K562 (cell line): Measurements from ENCODE around the gene LTO1. TPM values are rescaled to one million over a fixed set of nuclear protein-coding genes. Genes with fewer than 3 reads are reported as not detected.
A peak's percentile ranks its signal among the peaks of the same experiment; 100 is the strongest.

Experiments
- ATAC-seq: fragments of 200-7000 bp; cut with Tn5 transposase; 3 replicates; pipeline ENCODE4 v1.9.1; 2020; ENCODE audit warnings: moderate library complexity
- BruUV-seq: library from RNA; stranded (reverse); fragments of 400-500 nt; replicated peaks from 2 replicates; lab custom pipeline; 2021; lab: Mats Ljungman, UMichigan
- CTCF ChIA-PET: fragments of 300-600 bp; formaldehyde crosslinking; extraction: SDS; loops from one replicate; lab custom pipeline; 2021; ENCODE audit warnings: low intra/inter-chr PET ratio; lab: Yijun Ruan, JAX
- POLR2A ChIA-PET: fragments of 300-600, 350-650 bp; sonication (Branson Sonifier 250); formaldehyde crosslinking; extraction: SDS; loops from one replicate; lab custom pipeline; 2021; ENCODE audit warnings: antibody characterized with exemption, inconsistent platforms; lab: Yijun Ruan, JAX
- DNase-seq, 4 experiments: peaks; one replicate each; pipeline versions ENCODE4 v3.0.0 to v3.0.0-alpha.2; 2011 to 2018; ENCODE audit warnings: low spot score in 3 of 4, mixed read lengths in 3 of 4; ENCODE audit errors: extremely low read depth in 1 of 4
- FAIRE-seq: peaks from 2 replicates; lab custom pipeline; 2011; peaks lifted over from hg19 to GRCh38; lab: Jason Lieb, UNC
- H2AFZ ChIP-seq: 2 replicates; pipeline ENCODE4 v1.6.0; 2011; ENCODE audit warnings: low read depth, low read length, control low read depth, inconsistent platforms
- H3K27ac ChIP-seq: fragments of 200-600 bp; 3 replicates; pipeline ENCODE4 v1.8.0; 2011; ENCODE audit warnings: low read depth, mild to moderate bottlenecking, control low read depth, inconsistent platforms, low read length, moderate library complexity, mixed read lengths; ENCODE audit errors: extremely low read depth
- H3K27me3 ChIP-seq, 2 experiments: fragments of 300-600 bp in 1 of 2; 2 replicates in 1 of 2; 3 replicates in 1 of 2; pipeline versions ENCODE4 v1.6.0 to v1.8.0; 2011; ENCODE audit warnings: inconsistent platforms in 2 of 2, low read length in 2 of 2, mild to moderate bottlenecking in 1 of 2, mixed read lengths in 1 of 2, moderate library complexity in 1 of 2; ENCODE audit not compliant: control insufficient read depth in 2 of 2, insufficient read depth in 2 of 2
- H3K36me3 ChIP-seq: fragments of 300-600 bp; 3 replicates; pipeline ENCODE4 v1.8.0; 2011; ENCODE audit warnings: mild to moderate bottlenecking, low read length, inconsistent platforms; ENCODE audit not compliant: control insufficient read depth, insufficient read depth
- H3K4me1 ChIP-seq, 2 experiments: fragments of 200-600 bp in 1 of 2; replicated peaks in 1 of 2; 2 replicates in 1 of 2; 3 replicates in 1 of 2; pipeline versions ENCODE4 v1.5.1 to v1.8.0; 2011; ENCODE audit warnings: inconsistent platforms in 2 of 2, low read length in 2 of 2, mild to moderate bottlenecking in 1 of 2, mixed read lengths in 1 of 2, moderate library complexity in 1 of 2; ENCODE audit not compliant: control insufficient read depth in 2 of 2, insufficient read depth in 2 of 2
- H3K4me2 ChIP-seq: 2 replicates; pipeline ENCODE4 v1.6.1; 2011; ENCODE audit warnings: low read length, control low read depth, inconsistent platforms, mixed read lengths; ENCODE audit not compliant: insufficient read depth
- H3K4me3 ChIP-seq: fragments of 200-600 bp; sonication (generic), shearing (Covaris generic); 2 replicates; pipeline ENCODE4 v1.5.1; 2016; ENCODE audit warnings: control low read depth, inconsistent platforms
- H3K79me2 ChIP-seq: fragments of 200-600 bp; 3 replicates; pipeline ENCODE4 v1.8.0; 2011; ENCODE audit warnings: low read length, inconsistent platforms; ENCODE audit not compliant: control insufficient read depth, insufficient read depth
- H3K9ac ChIP-seq, 2 experiments: 2 replicates each; pipeline versions ENCODE4 v1.6.0 to v1.6.1; 2011; ENCODE audit warnings: low read depth in 2 of 2, low read length in 2 of 2, control low read depth in 1 of 2, inconsistent platforms in 1 of 2, mild to moderate bottlenecking in 1 of 2, mixed read lengths in 1 of 2; ENCODE audit not compliant: insufficient read depth in 1 of 2
- H3K9me1 ChIP-seq: one replicate; pipeline ENCODE4 v1.6.0; 2011; ENCODE audit warnings: inconsistent platforms, mild to moderate bottlenecking, low read length, moderate library complexity; ENCODE audit not compliant: control insufficient read depth, insufficient read depth
- H3K9me3 ChIP-seq: replicated peaks from 2 replicates; pipeline ENCODE4 v1.5.1; 2011; ENCODE audit warnings: low read depth, low read length, inconsistent platforms; ENCODE audit not compliant: control insufficient read depth, insufficient read depth
- H4K20me1 ChIP-seq: replicated peaks from 2 replicates; pipeline ENCODE4 v1.6.1; 2011; ENCODE audit warnings: low read length, inconsistent platforms, mixed read lengths; ENCODE audit not compliant: control insufficient read depth, insufficient read depth
- CAMTA2 ChIP-seq: fragments of 250-450 bp; sonication (Bioruptor Pico); conservative IDR thresholded peaks from 2 replicates; pipeline ENCODE4 v1.5.1; 2022
- CBFB ChIP-seq: sonication (generic); formaldehyde crosslinking; IDR thresholded peaks from 2 replicates; pipeline ENCODE4 v1.4.0; 2020; ENCODE audit warnings: mild to moderate bottlenecking, missing genetic modification reagents
- CSDE1 ChIP-seq, 2 experiments: fragments of 450-650 bp; IDR thresholded peaks; 2 replicates each; pipeline ENCODE4 v1.6.1; 2016; ENCODE audit warnings: mild to moderate bottlenecking in 1 of 2
- E2F3 ChIP-seq: fragments of 250-450 bp; sonication (Bioruptor Pico); IDR thresholded peaks from 2 replicates; pipeline ENCODE4 v1.4.0; 2020; ENCODE audit warnings: mild to moderate bottlenecking
- HDAC8 ChIP-seq: fragments of 450-650 bp; IDR thresholded peaks from 2 replicates; pipeline ENCODE4 v1.6.1; 2016; ENCODE audit warnings: mild to moderate bottlenecking, missing genetic modification characterization, moderate library complexity, missing compliant biosample characterization
- KDM2B ChIP-seq: fragments of 250-450 bp; sonication (Bioruptor Pico); IDR thresholded peaks from 2 replicates; pipeline ENCODE4 v1.8.0; 2021; ENCODE audit warnings: mild to moderate bottlenecking, moderate library complexity
- RBM17 ChIP-seq: fragments of 200-400 bp; formaldehyde crosslinking; IDR thresholded peaks from 2 replicates; pipeline ENCODE4 v1.6.1; 2017; ENCODE audit warnings: low read depth, mild to moderate bottlenecking, low read length, borderline replicate concordance
- ZNF133 ChIP-seq: fragments of 250-450 bp; sonication (Bioruptor Pico); IDR thresholded peaks from 2 replicates; pipeline ENCODE4 v1.4.0; 2020; ENCODE audit warnings: mild to moderate bottlenecking
- WGBS: fragments of 100-300 bp; shearing (Covaris generic); methylation state at CpG from one replicate; pipeline ENCODE4 v1.1.6; 2016; ENCODE audit warnings: low coverage, mixed read lengths; ENCODE audit not compliant: insufficient coverage; ENCODE audit errors: missing lambda C conversion rate; 5-methylcytosine and 5-hydroxymethylcytosine counted together
- in situ Hi-C: fragments of 300-500 bp; cut with MboI; formaldehyde crosslinking; loops from 4 replicates; pipeline ENCODE4 v1.15.0; 2018; ENCODE audit warnings: inconsistent platforms, mixed read lengths
- intact Hi-C: fragments of 100-400 bp; cut with micrococcal nuclease; formaldehyde crosslinking; loops from 2 replicates; pipeline ENCODE4 v1.14.2; 2022
- polyA plus RNA-seq, 8 experiments: library from polyadenylated mRNA; depleted of rRNA in 4 of 8; stranded (reverse) in 5 of 8; unstranded in 3 of 8; fragments of >200 nt; fragmentation: Nextera tagmentation in 2 of 8; fragmentation: Illumina TruSeq in 1 of 8; extraction: Ambion mirVana in 2 of 8; extraction: Trizol in 1 of 8; gene quantifications; 2 replicates each; pipeline versions ENCODE4 v1.2.1 to v1.2.3, GENCODE V29; 2011 to 2014; ENCODE audit warnings: inconsistent platforms in 1 of 8, missing spikeins in 1 of 8
- total RNA-seq, 7 experiments: library from RNA; depleted of rRNA in 6 of 7; stranded (reverse); fragments of >200 nt in 6 of 7; fragmentation: Illumina TruSeq in 2 of 7; extraction: Trizol in 2 of 7; gene quantifications; 2 replicates each; pipeline versions ENCODE4 v1.2.1 to v1.2.3, GENCODE V29; 2011 to 2021; ENCODE audit warnings: low replicate concordance in 1 of 7

The LTO1 gene
- total and polyA plus RNA-seq, 9 of the 15 experiments (the other 6 are each of a cell fraction or from before 2014, with no cell fraction given) = 2.6 to 43.4 (median 19.1) TPM

- 0 out of 2 replicates have a peak, but pooled peaks cover 3% of the 10 kb centered on the region for H4K20me1 ChIP-seq
- H3K36me3 ChIP-seq = no peaks in the 10 kb centered on the region
- H3K4me3 ChIP-seq = no peak within 1 kb of the TSS
- no peaks in the 10 kb centered on the region for H3K79me2 ChIP-seq
- ChIA-PET POLR2A (no interaction called here), CTCF (interaction anchor here (1.4 kb wide), 1 partner anchor 185 kb away, joined by 6 read pairs; no protein-coding TSS in a partner anchor)
- intact Hi-C loops (loop anchor here (1.0 to 5.0 kb wide), 2 partner anchors 93 to 184 kb away; no protein-coding TSS in a partner anchor), in situ Hi-C loops (no loop called here)
- 43% methylated on average over 38 of the region's 67 CpGs for whole genome bisulfite sequencing
- no peak within 1 kb of the TSS for H3K27ac ChIP-seq
- no peak within 1 kb of the TSS for H3K4me2 ChIP-seq
- peaks cover 9 to 44% of the 10 kb centered on the region in 2 experiments; a peak in 3 of 5 replicates for H3K27me3 ChIP-seq
- no TSS peak for BruUV-seq
- FAIRE-seq = no peak
- TF ChIP-seq KDM2B = no peak
- no peak for TF ChIP-seq CAMTA2 (CRISPR knock-in tag)
- TF ChIP-seq ZNF133 = no peak
- no peak for TF ChIP-seq CSDE1 (IDR thresholded peaks at IDR 0.05)
- no peak for TF ChIP-seq CBFB (CRISPR knock-in tag)
- no peak for TF ChIP-seq RBM17
- TF ChIP-seq E2F3 = no peak
- no peak for TF ChIP-seq HDAC8 (tag)
- H2AFZ ChIP-seq = no peak within 1 kb of the TSS
- H3K9me3 ChIP-seq = no peaks in the 10 kb centered on the region
- peak in 2 of 4 experiments; percentile 68 to 69 for DNase-seq
- ATAC-seq = peak; percentile 22; the same call in 2 of the 3 replicates
- H3K9ac ChIP-seq = peak within 1 kb of the TSS in 1 of 2 experiments; percentile 28; a peak in 2 of 4 replicates
- H3K4me1 ChIP-seq = peaks cover 2 to 32% of the 10 kb centered on the region in 2 experiments; a peak in 3 of 5 replicates
- no peaks in the 10 kb centered on the region for H3K9me1 ChIP-seq
These were observed 28.8 kb upstream of the LTO1 start, which contains the start of gene FGF19 for GRCh38 chr11:69703768-69704507. Gene FGF19 (minus strand): TSS chr11:69704022. CDS start chr11:69703876, 146 bp downstream.
